ENCODE measurements around the gene KIAA0232.

Gene KIAA0232

GRCh38 chr4:6739920-6740319, 42.6 kb upstream of the KIAA0232 start:
- Histone ChIP-seq H3K36me3 (ENCODE audit: insufficient read depth) (no peaks in the 10 kb centered on the region), H3K9ac (no peak overlapping the region), H3K4me2 (no peak overlapping the region), H2AFZ (ENCODE audit: low read depth) (no peak overlapping the region), H3K4me1 (ENCODE audit: low read depth, poor library complexity, severe bottlenecking) (no peaks in the 10 kb centered on the region), H3K79me2 (ENCODE audit: insufficient read depth, low read depth) (no peaks in the 10 kb centered on the region), H3K27ac (no peak overlapping the region), H3K27me3 (ENCODE audit: insufficient read depth, low read depth) (no peaks in the 10 kb centered on the region), H4K20me1 (ENCODE audit: insufficient read depth) (no peaks in the 10 kb centered on the region), H3K4me3 (IDR thresholded peaks at IDR 0.05; ENCODE audit: insufficient read depth, low read depth, low read length) (no peak overlapping the region)
- TF ChIP-seq CTCF (conservative IDR thresholded peaks at IDR 0.05; ENCODE audit: low read depth, low read length) = no peak

GRCh38 chr4:6740347-6740746, 42.2 kb upstream of the KIAA0232 start:
- Histone ChIP-seq H3K9ac (no peak overlapping the region), H3K4me1 (ENCODE audit: low read depth, poor library complexity, severe bottlenecking) (no peaks in the 10 kb centered on the region), H3K27ac (no peak overlapping the region), H3K4me2 (no peak overlapping the region), H3K79me2 (ENCODE audit: insufficient read depth, low read depth) (no peaks in the 10 kb centered on the region), H2AFZ (ENCODE audit: low read depth) (no peak overlapping the region), H4K20me1 (ENCODE audit: insufficient read depth) (no peaks in the 10 kb centered on the region), H3K4me3 (IDR thresholded peaks at IDR 0.05; ENCODE audit: insufficient read depth, low read depth, low read length) (no peak overlapping the region), H3K27me3 (ENCODE audit: insufficient read depth, low read depth) (no peaks in the 10 kb centered on the region), H3K36me3 (ENCODE audit: insufficient read depth) (no peaks in the 10 kb centered on the region)
- TF ChIP-seq CTCF (conservative IDR thresholded peaks at IDR 0.05; ENCODE audit: low read depth, low read length) = no peak

GRCh38 chr4:6742507-6742906, 40.0 kb upstream of the KIAA0232 start:
- Histone ChIP-seq H3K79me2 (ENCODE audit: insufficient read depth, low read depth) (no peaks in the 10 kb centered on the region), H3K4me2 (no peak overlapping the region), H3K4me3 (IDR thresholded peaks at IDR 0.05; ENCODE audit: insufficient read depth, low read depth, low read length) (no peak overlapping the region), H4K20me1 (ENCODE audit: insufficient read depth) (no peaks in the 10 kb centered on the region), H2AFZ (ENCODE audit: low read depth) (no peak overlapping the region), H3K36me3 (ENCODE audit: insufficient read depth) (no peaks in the 10 kb centered on the region), H3K4me1 (ENCODE audit: low read depth, poor library complexity, severe bottlenecking) (no peaks in the 10 kb centered on the region), H3K27ac (no peak overlapping the region), H3K9ac (no peak overlapping the region), H3K27me3 (ENCODE audit: insufficient read depth, low read depth) (no peaks in the 10 kb centered on the region)
- TF ChIP-seq CTCF (conservative IDR thresholded peaks at IDR 0.05; ENCODE audit: low read depth, low read length) = no peak

GRCh38 chr4:6742989-6743388, 39.5 kb upstream of the KIAA0232 start:
- no peaks in the 10 kb centered on the region for H3K36me3 ChIP-seq (ENCODE audit: insufficient read depth)
- H4K20me1 ChIP-seq (ENCODE audit: insufficient read depth) = no peaks in the 10 kb centered on the region
- no peak overlapping the region for H3K27ac ChIP-seq
- H3K4me1 ChIP-seq (ENCODE audit: low read depth, poor library complexity, severe bottlenecking) = no peaks in the 10 kb centered on the region
- no peak overlapping the region for H3K4me2 ChIP-seq
- H3K4me3 ChIP-seq (IDR thresholded peaks at IDR 0.05; ENCODE audit: insufficient read depth, low read depth, low read length) = no peak overlapping the region
- no peak for TF ChIP-seq CTCF (conservative IDR thresholded peaks at IDR 0.05; ENCODE audit: low read depth, low read length)
- H3K79me2 ChIP-seq (ENCODE audit: insufficient read depth, low read depth) = no peaks in the 10 kb centered on the region
- H3K27me3 ChIP-seq (ENCODE audit: insufficient read depth, low read depth) = no peaks in the 10 kb centered on the region
- H3K9ac ChIP-seq = no peak overlapping the region
- no peak overlapping the region for H2AFZ ChIP-seq (ENCODE audit: low read depth)

Measured in KMS-11 (cell line).